OCI-LY1 (cell line): ENCODE measurements around the gene CSHL1.
A peak's percentile ranks its signal among the peaks of the same experiment; 100 is the strongest.
"Not testable (repeated sequence)": the region's sequence is repeated elsewhere in the genome, so short reads cannot be mapped to it uniquely, and the experiment has no call there.

Experiments used
- H2AFZ ChIP-seq: fragments of 200-600 bp; sonication (generic), shearing (Covaris generic); 2 replicates; pipeline ENCODE4 v1.6.0; 2014; ENCODE audit warnings: antibody characterized with exemption, mild to moderate bottlenecking, low read length
- H3F3A ChIP-seq: fragments of 200-600 bp; sonication (generic), shearing (Covaris generic); 2 replicates; pipeline ENCODE4 v1.6.0; 2014; ENCODE audit warnings: mild to moderate bottlenecking, antibody characterized with exemption, low read length, moderate library complexity; ENCODE audit not compliant: insufficient read depth
- H3K27ac ChIP-seq: fragments of 200-600 bp; sonication (generic); 2 replicates; pipeline ENCODE4 v1.5.1; 2014; ENCODE audit warnings: low read length, mixed run types, mild to moderate bottlenecking, low read depth; ENCODE audit not compliant: poor library complexity, severe bottlenecking
- H3K27me3 ChIP-seq: fragments of 200-600 bp; sonication (generic); 2 replicates; pipeline ENCODE4 v1.6.0; 2014; ENCODE audit warnings: antibody characterized with exemption, mild to moderate bottlenecking, low read length, moderate library complexity; ENCODE audit not compliant: insufficient read depth
- H3K36me3 ChIP-seq: fragments of 200-600 bp; sonication (generic); 2 replicates; pipeline ENCODE4 v1.6.1; 2014; ENCODE audit warnings: mild to moderate bottlenecking, antibody characterized with exemption, low read length, moderate library complexity, mixed read lengths; ENCODE audit not compliant: insufficient read depth
- H3K4me1 ChIP-seq: fragments of 200-600 bp; sonication (generic); 2 replicates; pipeline ENCODE4 v1.5.1; 2014; ENCODE audit warnings: mild to moderate bottlenecking, low read length, moderate library complexity; ENCODE audit not compliant: insufficient read depth, severe bottlenecking
- H3K4me2 ChIP-seq: fragments of 200-600 bp; sonication (generic), shearing (Covaris generic); 2 replicates; pipeline ENCODE4 v1.6.1; 2014; ENCODE audit warnings: low read length
- H3K4me3 ChIP-seq: fragments of 200-600 bp; sonication (generic); 2 replicates; pipeline ENCODE4 v1.5.1; 2014; ENCODE audit warnings: low read length, low read depth, mild to moderate bottlenecking, mixed read lengths; ENCODE audit not compliant: poor library complexity, severe bottlenecking
- H3K79me2 ChIP-seq: fragments of 200-600 bp; shearing (Covaris generic); 2 replicates; pipeline ENCODE4 v1.6.1; 2016; ENCODE audit warnings: mixed run types, low read length, mixed read lengths; ENCODE audit not compliant: insufficient read depth
- H3K9ac ChIP-seq: fragments of 200-600 bp; sonication (generic), shearing (Covaris generic); 2 replicates; pipeline ENCODE4 v1.6.1; 2014; ENCODE audit warnings: mild to moderate bottlenecking, low read length, mixed read lengths
- H3K9me2 ChIP-seq: fragments of 200-600 bp; sonication (generic), shearing (Covaris generic); 2 replicates; pipeline ENCODE4 v1.6.1; 2014; ENCODE audit warnings: low read depth, mild to moderate bottlenecking, low read length, mixed read lengths
- H3K9me3 ChIP-seq: fragments of 200-600 bp; shearing (Covaris generic); 2 replicates; pipeline ENCODE4 v1.6.1; 2014; ENCODE audit warnings: low read length, mixed read lengths
- H4K20me1 ChIP-seq: fragments of 200-600 bp; sonication (generic), shearing (Covaris generic); 2 replicates; pipeline ENCODE4 v1.6.0; 2016; ENCODE audit warnings: mild to moderate bottlenecking, low read length; ENCODE audit not compliant: insufficient read depth
- CTCF ChIP-seq: fragments of 200-600 bp; sonication (generic), shearing (Covaris generic); IDR thresholded peaks from 2 replicates; pipeline ENCODE4 v1.5.1; 2017; ENCODE audit warnings: mild to moderate bottlenecking, antibody characterized with exemption, low read length, moderate library complexity, mixed read lengths

Gene CSHL1

GRCh38 chr17:63894821-63895220 lies 16.2 kb downstream of the CSHL1 start:
- not testable (repeated sequence) for H3K4me3 ChIP-seq, H3K36me3 ChIP-seq, H3K79me2 ChIP-seq, H3K27me3 ChIP-seq, H3F3A ChIP-seq, H3K4me1 ChIP-seq, H3K9ac ChIP-seq, H3K9me2 ChIP-seq, H3K4me2 ChIP-seq, H3K27ac ChIP-seq, H3K9me3 ChIP-seq, H4K20me1 ChIP-seq, H2AFZ ChIP-seq

GRCh38 chr17:63894021-63894420 lies 17.0 kb downstream of the CSHL1 start:
- H3K9me3 ChIP-seq, H3K27ac ChIP-seq, H3K27me3 ChIP-seq, H3K4me2 ChIP-seq, H3K79me2 ChIP-seq, H3K4me1 ChIP-seq, H3K36me3 ChIP-seq, H2AFZ ChIP-seq, H3K9me2 ChIP-seq, H4K20me1 ChIP-seq, H3F3A ChIP-seq, H3K9ac ChIP-seq, H3K4me3 ChIP-seq: not testable (repeated sequence)

GRCh38 chr17:63892316-63893037 lies 18.6 kb downstream of the CSHL1 start:
- H3K27ac ChIP-seq, H3K4me2 ChIP-seq, H2AFZ ChIP-seq, H3K4me1 ChIP-seq, H3F3A ChIP-seq, H3K9ac ChIP-seq, H3K9me3 ChIP-seq, H3K4me3 ChIP-seq, H3K27me3 ChIP-seq, H3K79me2 ChIP-seq, H3K36me3 ChIP-seq, H4K20me1 ChIP-seq, H3K9me2 ChIP-seq: not testable (repeated sequence)

- H3K4me2 ChIP-seq, H3K9ac ChIP-seq, H3K4me3 ChIP-seq, H3K79me2 ChIP-seq, H3K27me3 ChIP-seq, H3K27ac ChIP-seq, H4K20me1 ChIP-seq, H3K9me3 ChIP-seq, H3K9me2 ChIP-seq, H2AFZ ChIP-seq, H3K36me3 ChIP-seq, H3F3A ChIP-seq, H3K4me1 ChIP-seq: not testable (repeated sequence)
- peak; percentile 54 for TF ChIP-seq CTCF
These were observed 21.8 kb downstream of the CSHL1 start for GRCh38 chr17:63889026-63889848.

GRCh38 chr17:63885119-63885518 lies 25.9 kb downstream of the CSHL1 start:
- not testable (repeated sequence) for H3K27me3 ChIP-seq, H3K9me3 ChIP-seq, H3K79me2 ChIP-seq, H3K9ac ChIP-seq, H3K4me3 ChIP-seq, H2AFZ ChIP-seq, H3F3A ChIP-seq, H3K4me2 ChIP-seq, H4K20me1 ChIP-seq, H3K4me1 ChIP-seq, H3K36me3 ChIP-seq, H3K27ac ChIP-seq, H3K9me2 ChIP-seq

GRCh38 chr17:63882626-63883126 lies 28.4 kb downstream of the CSHL1 start:
- H3K9me3 ChIP-seq, H3K27me3 ChIP-seq, H3K9me2 ChIP-seq, H3K4me2 ChIP-seq, H3K4me3 ChIP-seq, H3K4me1 ChIP-seq, H3K9ac ChIP-seq, H3K27ac ChIP-seq, H2AFZ ChIP-seq, H3K36me3 ChIP-seq, H4K20me1 ChIP-seq, H3F3A ChIP-seq, H3K79me2 ChIP-seq: not testable (repeated sequence)
